Tongue (tissue), 2 donors: ENCODE results near the gene PRR15L. TPM values are rescaled to one million over a fixed set of nuclear protein-coding genes. Genes with fewer than 3 reads are reported as not detected.
"Not testable (repeated sequence)": the region's sequence is repeated elsewhere in the genome, so short reads cannot be mapped to it uniquely, and the experiment has no call there.

Experiments
- DNase-seq: peaks from one replicate; pipeline ENCODE4 v3.0.0-alpha.2; 2015
- total RNA-seq: library from RNA; depleted of rRNA; stranded (reverse); fragments of >200 nt; gene quantifications from one replicate; pipeline ENCODE4 v1.2.3, GENCODE V29; 2014

PRR15L gene
- total RNA-seq, 1 donor from 2014 or later: 4.9 TPM

GRCh38 chr17:47935468-47935867 is 22.2 kb downstream of the PRR15L start:
- not testable (repeated sequence) for DNase-seq

GRCh38 chr17:47934856-47935255 is 22.8 kb downstream of the PRR15L start:
- no peak for DNase-seq

GRCh38 chr17:47931848-47932247 is 25.8 kb downstream of the PRR15L start:
- DNase-seq: no peak

- peak; percentile 28 for DNase-seq
Observed at GRCh38 chr17:47929218-47930000, 28.3 kb downstream of the PRR15L start.

- no peak for DNase-seq
Observed at GRCh38 chr17:47928415-47928814, 29.3 kb downstream of the PRR15L start.

- no peak for DNase-seq
Observed at GRCh38 chr17:47927821-47928400, 29.8 kb downstream of the PRR15L start.

GRCh38 chr17:47925678-47925988 is 32.0 kb downstream of the PRR15L start:
- DNase-seq: no peak

- no peak for DNase-seq
Observed at GRCh38 chr17:47924785-47925677, 32.7 kb downstream of the PRR15L start.

- DNase-seq: not testable (repeated sequence)
Observed at GRCh38 chr17:47919889-47920288, 37.8 kb downstream of the PRR15L start.

- DNase-seq: no peak
Observed at GRCh38 chr17:47918991-47919390, 38.7 kb downstream of the PRR15L start.

- no peak for DNase-seq
Observed at GRCh38 chr17:47918006-47918405, 39.7 kb downstream of the PRR15L start.

- DNase-seq: no peak
Observed at GRCh38 chr17:47917581-47917980, 40.1 kb downstream of the PRR15L start.

- DNase-seq: no peak
Observed at GRCh38 chr17:47916489-47917208, 41.0 kb downstream of the PRR15L start.

- DNase-seq: no peak
Observed at GRCh38 chr17:47915776-47916398, 41.8 kb downstream of the PRR15L start.

- peak; percentile 40 for DNase-seq
Observed at GRCh38 chr17:47914306-47914948, 43.3 kb downstream of the PRR15L start.

- DNase-seq: no peak
Observed at GRCh38 chr17:47913050-47913449, 44.6 kb downstream of the PRR15L start.

GRCh38 chr17:47907932-47908562 is 49.6 kb downstream of the PRR15L start:
- no peak for DNase-seq

GRCh38 chr17:47906443-47906842 is 51.2 kb downstream of the PRR15L start:
- no peak for DNase-seq

GRCh38 chr17:47905221-47905733 is 52.4 kb downstream of the PRR15L start:
- peak; percentile 85 for DNase-seq

- no peak for DNase-seq
Observed at GRCh38 chr17:47902039-47902744, 55.5 kb downstream of the PRR15L start.
